Osteocyte (in vitro differentiated cells): ENCODE measurements around the gene ADM2. TPM values are rescaled to one million over a fixed set of nuclear protein-coding genes. Genes with fewer than 3 reads are reported as not detected.
A peak's percentile ranks its signal among the peaks of the same experiment; 100 is the strongest.
"Not testable (repeated sequence)": the region's sequence is repeated elsewhere in the genome, so short reads cannot be mapped to it uniquely, and the experiment has no call there.

Experiments used
- DNase-seq: peaks from one replicate; pipeline ENCODE4 v3.0.0; 2021; ENCODE audit warnings: mixed read lengths; ENCODE audit not compliant: unreplicated experiment; ENCODE audit errors: extremely low spot score
- H3K27ac Mint-ChIP-seq: one replicate; pipeline ENCODE4 v1.8.0; 2021; ENCODE audit warnings: mild to moderate bottlenecking, mixed read lengths; ENCODE audit not compliant: unreplicated experiment
- H3K27me3 Mint-ChIP-seq: one replicate; pipeline ENCODE4 v1.8.0; 2021; ENCODE audit warnings: mixed read lengths; ENCODE audit not compliant: unreplicated experiment
- H3K36me3 Mint-ChIP-seq: one replicate; pipeline ENCODE4 v1.8.0; 2021; ENCODE audit warnings: mixed read lengths; ENCODE audit not compliant: unreplicated experiment
- H3K4me1 Mint-ChIP-seq: one replicate; pipeline ENCODE4 v1.8.0; 2021; ENCODE audit warnings: mixed read lengths; ENCODE audit not compliant: unreplicated experiment
- H3K4me3 Mint-ChIP-seq: one replicate; pipeline ENCODE4 v1.8.0; 2021; ENCODE audit warnings: mild to moderate bottlenecking, moderate library complexity, mixed read lengths; ENCODE audit not compliant: unreplicated experiment
- H3K9me3 Mint-ChIP-seq: one replicate; pipeline ENCODE4 v1.8.0; 2021; ENCODE audit warnings: mixed read lengths; ENCODE audit not compliant: unreplicated experiment
- CTCF ChIP-seq: fragments of 200-600 bp; sonication (generic); IDR thresholded peaks from 2 replicates; pipeline ENCODE4 v1.5.0; 2021; ENCODE audit warnings: antibody characterized with exemption, mild to moderate bottlenecking, moderate library complexity
- long read RNA-seq: library from polyadenylated mRNA; unstranded; transcript quantifications from one replicate; pipeline ENCODE4 v2.0.0, GENCODE V29; 2021
- total RNA-seq: library from RNA; stranded (reverse); gene quantifications from 2 replicates; pipeline ENCODE4 v1.2.1, GENCODE V29; 2021

Gene ADM2
- 20.6 and 21.1 TPM in 2 replicates for total RNA-seq
- long read RNA-seq, partial matches to known transcripts: 0 of 2 reads
- long read RNA-seq, other reads (novel, unspliced or antisense): 2 of 2 reads

- Mint-ChIP-seq H3K36me3 (peaks cover 2% of the 10 kb centered on the region), H3K27me3 (peaks cover 9% of the 10 kb centered on the region), H3K27ac (peak within 1 kb of the TSS; percentile 27), H3K4me1 (peaks cover 9% of the 10 kb centered on the region), H3K9me3 (no peaks in the 10 kb centered on the region), H3K4me3 (peak within 1 kb of the TSS; percentile 78)
- DNase-seq: no peak
- no peak for TF ChIP-seq CTCF
Measured at GRCh38 chr22:50481440-50482106, at the start of gene ADM2. ADM2 (plus strand) TSS chr22:50481543; CDS start chr22:50481848, 305 bp downstream.

- peaks cover 32% of the 10 kb centered on the region for H3K36me3 Mint-ChIP-seq
- no peaks in the 10 kb centered on the region for H3K9me3 Mint-ChIP-seq
- no peak for DNase-seq
- H3K4me1 Mint-ChIP-seq: no peaks in the 10 kb centered on the region
- no peak overlapping the region for H3K27ac Mint-ChIP-seq
- no peak overlapping the region for H3K4me3 Mint-ChIP-seq
- no peak for TF ChIP-seq CTCF
- no peaks in the 10 kb centered on the region for H3K27me3 Mint-ChIP-seq
Measured at GRCh38 chr22:50432131-50432876, 49.0 kb upstream of the ADM2 start.

- H3K27ac Mint-ChIP-seq, H3K4me3 Mint-ChIP-seq, H3K9me3 Mint-ChIP-seq, DNase-seq, H3K4me1 Mint-ChIP-seq, H3K27me3 Mint-ChIP-seq: not testable (repeated sequence)
- peaks cover 31% of the 10 kb centered on the region for H3K36me3 Mint-ChIP-seq
Measured at GRCh38 chr22:50432877-50433510, 48.3 kb upstream of the ADM2 start.

- DNase-seq: no peak
- H3K27ac Mint-ChIP-seq: no peak overlapping the region
- peaks cover 18% of the 10 kb centered on the region for H3K36me3 Mint-ChIP-seq
- H3K4me1 Mint-ChIP-seq: no peaks in the 10 kb centered on the region
- no peaks in the 10 kb centered on the region for H3K9me3 Mint-ChIP-seq
- no peak for TF ChIP-seq CTCF
- no peaks in the 10 kb centered on the region for H3K27me3 Mint-ChIP-seq
- no peak overlapping the region for H3K4me3 Mint-ChIP-seq
Measured at GRCh38 chr22:50434849-50435248, 46.5 kb upstream of the ADM2 start.

GRCh38 chr22:50435291-50436014 lies 45.9 kb upstream of the ADM2 start:
- H3K27me3 Mint-ChIP-seq: no peaks in the 10 kb centered on the region
- TF ChIP-seq CTCF: no peak
- H3K4me1 Mint-ChIP-seq: no peaks in the 10 kb centered on the region
- peaks cover 18% of the 10 kb centered on the region for H3K36me3 Mint-ChIP-seq
- no peak for DNase-seq
- no peak overlapping the region for H3K4me3 Mint-ChIP-seq
- no peaks in the 10 kb centered on the region for H3K9me3 Mint-ChIP-seq
- no peak overlapping the region for H3K27ac Mint-ChIP-seq
